ENCODE measurements around the gene RGS12. TPM values are rescaled to one million over a fixed set of nuclear protein-coding genes. Genes with fewer than 3 reads are reported as not detected.

Gene RGS12
- total RNA-seq, 4 donors from 2014 or later, result 9.1 to 22.6 (median 21.1) TPM

- in situ Hi-C loops (cut with MboI; ENCODE audit: low sequenced_read_pairs in 4 of 4) (no loop called here), intact Hi-C loops (cut with DNase I; ENCODE audit: low total_unique reads) (loop anchor here (5.0 to 10.0 kb wide), 3 partner anchors 171 to 1437 kb away; partner anchors contain the start of genes DOK7 and LETM1)
- Histone ChIP-seq H3K27me3 (no peaks in the 10 kb centered on the region), H3K4me1 (peaks cover 19 to 22% of the 10 kb centered on the region in 2 donors), H3K4me3 (peak overlapping the region; percentile 81 to 91 (median 84)), H3K27ac (peak overlapping the region; percentile 99 to 100 (median 99)), H3K9me3 (no peaks in the 10 kb centered on the region), H3K36me3 (no peaks in the 10 kb centered on the region)
- ATAC-seq (peak; percentile 5 to 8), DNase-seq (peak in 1 of 2 donors; percentile 54)
- no peak for TF ChIP-seq POLR2A (IDR thresholded peaks at IDR 0.05)
- TF ChIP-seq CTCF (IDR thresholded peaks at IDR 0.05 in 4 of 5, conservative IDR thresholded peaks at IDR 0.05 in 1 of 5), result no peak
Observed at GRCh38 chr4:3291411-3291968, 1.3 kb upstream of the RGS12 start.

GRCh38 chr4:3291969-3292570 lies 751 bp upstream of the RGS12 start:
- Histone ChIP-seq H3K4me1 (peaks cover 17 to 22% of the 10 kb centered on the region in 2 donors), H3K36me3 (no peaks in the 10 kb centered on the region), H3K9me3 (no peaks in the 10 kb centered on the region), H3K4me3 (peak overlapping the region; percentile 81 to 91 (median 84)), H3K27ac (peak overlapping the region; percentile 99 to 100 (median 99)), H3K27me3 (no peaks in the 10 kb centered on the region)
- intact Hi-C loops (cut with DNase I; ENCODE audit: low total_unique reads) (loop anchor here (1.0 to 10.0 kb wide), 6 partner anchors 28 to 1437 kb away; partner anchors contain the start of genes DOK7, HTT, HTT-AS and LETM1), in situ Hi-C loops (cut with MboI; ENCODE audit: low sequenced_read_pairs in 4 of 4) (no loop called here)
- TF ChIP-seq CTCF (IDR thresholded peaks at IDR 0.05 in 4 of 5, conservative IDR thresholded peaks at IDR 0.05 in 1 of 5), result no peak
- TF ChIP-seq POLR2A (IDR thresholded peaks at IDR 0.05), result no peak
- peak; percentile 51 to 72 for DNase-seq
- ATAC-seq, result peak; percentile 71 to 72

GRCh38 chr4:3293401-3294391 lies 875 bp downstream of the RGS12 start:
- intact Hi-C loops (cut with DNase I; ENCODE audit: low total_unique reads), result loop anchor here (2.0 to 10.0 kb wide), 5 partner anchors 73 to 1439 kb away; partner anchors contain the start of genes DOK7, HTT, HTT-AS and LETM1
- in situ Hi-C loops (cut with MboI; ENCODE audit: low sequenced_read_pairs in 4 of 4), result no loop called here

More at GRCh38 chr4:3293401-3294391, 875 bp downstream of the RGS12 start:
- no peaks in the 10 kb centered on the region for H3K36me3 ChIP-seq
- no peak for TF ChIP-seq CTCF (IDR thresholded peaks at IDR 0.05 in 4 of 5, conservative IDR thresholded peaks at IDR 0.05 in 1 of 5)
- no peak for TF ChIP-seq POLR2A (IDR thresholded peaks at IDR 0.05)
- ATAC-seq (no peak), DNase-seq (no peak)
- peak overlapping the region; percentile 59 to 86 (median 66) for H3K4me3 ChIP-seq
- H3K27me3 ChIP-seq, result no peaks in the 10 kb centered on the region
- peak overlapping the region; percentile 82 to 100 (median 92) for H3K27ac ChIP-seq
- peaks cover 20 to 22% of the 10 kb centered on the region in 2 donors for H3K4me1 ChIP-seq
- H3K9me3 ChIP-seq, result no peaks in the 10 kb centered on the region

Measured in gastrocnemius medialis (tissue), 4 donors.